ENCODE results near the gene HOXB6.

- TF ChIP-seq, protein P1, sequence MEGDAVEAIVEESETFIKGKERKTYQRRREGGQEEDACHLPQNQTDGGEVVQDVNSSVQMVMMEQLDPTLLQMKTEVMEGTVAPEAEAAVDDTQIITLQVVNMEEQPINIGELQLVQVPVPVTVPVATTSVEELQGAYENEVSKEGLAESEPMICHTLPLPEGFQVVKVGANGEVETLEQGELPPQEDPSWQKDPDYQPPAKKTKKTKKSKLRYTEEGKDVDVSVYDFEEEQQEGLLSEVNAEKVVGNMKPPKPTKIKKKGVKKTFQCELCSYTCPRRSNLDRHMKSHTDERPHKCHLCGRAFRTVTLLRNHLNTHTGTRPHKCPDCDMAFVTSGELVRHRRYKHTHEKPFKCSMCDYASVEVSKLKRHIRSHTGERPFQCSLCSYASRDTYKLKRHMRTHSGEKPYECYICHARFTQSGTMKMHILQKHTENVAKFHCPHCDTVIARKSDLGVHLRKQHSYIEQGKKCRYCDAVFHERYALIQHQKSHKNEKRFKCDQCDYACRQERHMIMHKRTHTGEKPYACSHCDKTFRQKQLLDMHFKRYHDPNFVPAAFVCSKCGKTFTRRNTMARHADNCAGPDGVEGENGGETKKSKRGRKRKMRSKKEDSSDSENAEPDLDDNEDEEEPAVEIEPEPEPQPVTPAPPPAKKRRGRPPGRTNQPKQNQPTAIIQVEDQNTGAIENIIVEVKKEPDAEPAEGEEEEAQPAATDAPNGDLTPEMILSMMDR (IDR thresholded peaks at IDR 0.05; ENCODE audit: low read depth, low read length, missing input control): no peak
- no peak for TF ChIP-seq MAX (IDR thresholded peaks at IDR 0.05)
- no peak for TF ChIP-seq RAD21 (IDR thresholded peaks at IDR 0.05)
- TF ChIP-seq TAF1 (conservative IDR thresholded peaks at IDR 0.05): no peak
- TF ChIP-seq JUND (IDR thresholded peaks at IDR 0.05): no peak
- no peak for TF ChIP-seq EGR1 (IDR thresholded peaks at IDR 0.05; ENCODE audit: low read depth in 2 of 2)
- TF ChIP-seq ZBTB33 (IDR thresholded peaks at IDR 0.05): no peak
- no peak for TF ChIP-seq FOXA1 (IDR thresholded peaks at IDR 0.05)
Measured at GRCh38 chr17:48589060-48589830, 15.5 kb downstream of the HOXB6 start.
